Heart right ventricle (tissue), 16 donors: ENCODE measurements around the gene DRAM1. TPM values are rescaled to one million over a fixed set of nuclear protein-coding genes. Genes with fewer than 3 reads are reported as not detected.
A peak's percentile ranks its signal among the peaks of the same experiment; 100 is the strongest.
"Not testable (repeated sequence)": the region's sequence is repeated elsewhere in the genome, so short reads cannot be mapped to it uniquely, and the experiment has no call there.

Experiments
- ATAC-seq, 8 donors: fragments of 200-7000 bp; cut with Tn5 transposase; one replicate each; pipeline ENCODE4 v1.9.1; 2020; ENCODE audit warnings: mild to moderate bottlenecking in 8 of 8, moderate library complexity in 8 of 8, moderate number of reproducible peaks in 1 of 8
- DNase-seq, 2 donors: peaks; one replicate each; pipeline ENCODE4 v3.0.0-alpha.2; 2020
- H3K27ac ChIP-seq, 10 donors: fragments of 200-600 bp; sonication (generic) in 2 of 10; one replicate each; pipeline versions ENCODE4 v1.5.0 to v1.8.0; 2020 to 2022; ENCODE audit warnings: mild to moderate bottlenecking in 3 of 10
- H3K27me3 ChIP-seq, 7 donors: fragments of 200-600 bp; one replicate each; pipeline ENCODE4 v1.8.0; 2021 to 2022; ENCODE audit warnings: mild to moderate bottlenecking in 2 of 7
- H3K36me3 ChIP-seq, 9 donors: fragments of 200-600 bp; sonication (generic) in 1 of 9; one replicate each; pipeline versions ENCODE4 v1.5.0 to v1.8.0; 2020 to 2022; ENCODE audit warnings: mild to moderate bottlenecking in 2 of 9
- H3K4me1 ChIP-seq, 9 donors: fragments of 200-600 bp; sonication (generic) in 1 of 9; one replicate each; pipeline versions ENCODE4 v1.5.0 to v1.8.0; 2020 to 2022; ENCODE audit warnings: mild to moderate bottlenecking in 4 of 9
- H3K4me3 ChIP-seq, 10 donors: fragments of 200-600 bp; sonication (generic) in 2 of 10; one replicate each; pipeline versions ENCODE4 v1.5.0 to v1.8.0; 2020 to 2022; ENCODE audit warnings: mild to moderate bottlenecking in 7 of 10, moderate library complexity in 2 of 10
- H3K9me3 ChIP-seq, 11 donors: fragments of 200-600 bp in 10 of 11; sonication (generic) in 2 of 11; one replicate each; pipeline versions ENCODE4 v1.5.0 to v1.8.0; 2013 to 2022; ENCODE audit warnings: mild to moderate bottlenecking in 2 of 11, control low read depth in 1 of 11, moderate library complexity in 1 of 11
- CTCF ChIP-seq, 9 donors: fragments of 200-600 bp; sonication (generic) in 2 of 9; IDR thresholded peaks; one replicate each; pipeline versions ENCODE4 v1.5.0 to v1.8.0; 2021 to 2022; ENCODE audit warnings: antibody characterized with exemption in 9 of 9, mild to moderate bottlenecking in 5 of 9, moderate library complexity in 1 of 9
- WGBS, 2 donors: extraction: QIAGEN DNeasy Blood & Tissue Kit; methylation state at CpG; one replicate each; pipeline ENCODE4 v1.1.7; 2013; ENCODE audit warnings: inconsistent platforms in 1 of 2; 5-methylcytosine and 5-hydroxymethylcytosine counted together
- intact Hi-C, 10 donors: fragments of 100-400 bp; cut with DNase I; formaldehyde crosslinking; loops; one replicate each; pipeline versions ENCODE4 v1.11.1 to v1.14.2; 2022
- polyA plus RNA-seq, 2 donors: library from polyadenylated mRNA; stranded (reverse); fragments of 200-250 nt; gene quantifications; one replicate each; pipeline ENCODE4 v1.2.3, GENCODE V29; 2013
- total RNA-seq, 10 donors: library from RNA; stranded (reverse); fragmentation: NEBNext Ultra II Directional in 3 of 10; extraction: Animal tissue kit (Norgen Biotek cat#: 25700) in 3 of 10; gene quantifications; one replicate each; pipeline versions ENCODE4 v1.2.1 to v1.2.4, GENCODE V29; 2021 to 2023
- donor health status: Arrhythmogenic right ventricular cardiomyopathy.
- donor health status: ischemic (EF 13 %, LVEDD 7.1; RV severe dilation, severe dysfunction).
- donor health status: healthy with polysubstance abuse.
- donor health status: DM: no; HTN: yes; CAD: no.
- donor health status: DM: no; HTN: no; CAD: no.
- donor health status: ischemic (EF 25% LVEDD 6.9; RV normal size, moderate dysfunction).
- donor health status: ischemic (EF 25% LVEDD 5.7; RV mildly dilated, moderate dysfunction).
- donor health status: healthy.
- donor health status: DM: yes; HTN: yes; CAD: no.
- donor health status: Ischemic cardiomyopathy.
- donor health status: ischemic (EF 35%, LVEDD 5.7; RV mildly dilated, moderate dysfunction).
- donor health status: nonischemic (EF 11% LVEDD 7.7; RV severe dilation, severe dysfunction).
- donor health status: DM: yes; HTN: yes; CAD: no.
- donor health status: PGD.
- donor health status: ischemic (EF 29% LVEDD 5.4; RV normal size, mild dysfunction).
- donor health status: nonischemic (EF 23%, LVEDD 6.1; RV moderate dilation, normal function).

Gene DRAM1
- total and polyA plus RNA-seq, 12 donors = 2.4 to 19.6 (median 3.7) TPM

GRCh38 chr12:101855976-101856375 is 21.4 kb upstream of the DRAM1 start:
- no peak for TF ChIP-seq CTCF (IDR thresholded peaks at IDR 0.05)
- no peak overlapping the region for H3K27ac ChIP-seq
- H3K27me3 ChIP-seq = no peaks in the 10 kb centered on the region
- WGBS, 2 donors = 76 to 80% methylated on average over 3 of the region's 3 CpGs
- H3K36me3 ChIP-seq = no peaks in the 10 kb centered on the region
- DNase-seq = no peak
- H3K4me3 ChIP-seq = no peak overlapping the region
- H3K9me3 ChIP-seq = no peaks in the 10 kb centered on the region
- intact Hi-C loops = no loop called here
- peaks cover 0 to 51% (median 5%) of the 10 kb centered on the region in 9 donors for H3K4me1 ChIP-seq
- no peak for ATAC-seq

GRCh38 chr12:101856614-101857013 is 20.8 kb upstream of the DRAM1 start:
- H3K36me3 ChIP-seq, H3K4me3 ChIP-seq, intact Hi-C loops, H3K27me3 ChIP-seq, ATAC-seq, H3K9me3 ChIP-seq, DNase-seq: not testable (repeated sequence)
- WGBS, 2 donors = 94 to 96% methylated on average over 5 of the region's 5 CpGs
- peaks cover 0 to 51% (median 5%) of the 10 kb centered on the region in 9 donors for H3K4me1 ChIP-seq
- peak overlapping the region in 2 of 10 donors; percentile 7 to 57 for H3K27ac ChIP-seq

- Histone ChIP-seq H3K36me3 (no peaks in the 10 kb centered on the region), H3K4me3 (no peak overlapping the region), H3K9me3 (no peaks in the 10 kb centered on the region), H3K27me3 (no peaks in the 10 kb centered on the region), H3K27ac (peak overlapping the region in 3 of 10 donors; percentile 7 to 57 (median 30)), H3K4me1 (peaks cover 0 to 51% (median 5%) of the 10 kb centered on the region in 9 donors)
- ATAC-seq (peak in 7 of 8 donors; percentile 47 to 85 (median 67)), DNase-seq (no peak)
- no peak for TF ChIP-seq CTCF (IDR thresholded peaks at IDR 0.05)
- intact Hi-C loops = no loop called here
- 53 to 75% methylated on average over 1 of the region's 1 CpG for WGBS, 2 donors
Measured at GRCh38 chr12:101857043-101857558, 20.3 kb upstream of the DRAM1 start.

- Histone ChIP-seq H3K27me3 (no peaks in the 10 kb centered on the region), H3K9me3 (no peaks in the 10 kb centered on the region), H3K27ac (no peak overlapping the region), H3K4me1 (peaks cover 0 to 51% (median 5%) of the 10 kb centered on the region in 9 donors), H3K36me3 (no peaks in the 10 kb centered on the region), H3K4me3 (no peak overlapping the region)
- no peak for TF ChIP-seq CTCF (IDR thresholded peaks at IDR 0.05)
- intact Hi-C loops = no loop called here
- DNase-seq (no peak), ATAC-seq (no peak)
- 87 to 93% methylated on average over 3 of the region's 3 CpGs for WGBS, 2 donors
Measured at GRCh38 chr12:101858361-101858760, 19.0 kb upstream of the DRAM1 start.
